H9 (cell line): ENCODE data around the gene PHLDB1. TPM values are rescaled to one million over a fixed set of nuclear protein-coding genes. Genes with fewer than 3 reads are reported as not detected.

Source experiments
- DNase-seq: peaks from one replicate; pipeline ENCODE4 v3.0.0-alpha.2; 2017
- H2AFZ ChIP-seq: one replicate; pipeline ENCODE4 v1.6.1; 2013; ENCODE audit warnings: mild to moderate bottlenecking, low read length, control low read depth, moderate library complexity
- H2AK5ac ChIP-seq: 2 replicates; pipeline ENCODE4 v1.6.1; 2013; ENCODE audit warnings: low read length, control low read depth, mixed read lengths; ENCODE audit not compliant: insufficient read length
- H2BK120ac ChIP-seq: one replicate; pipeline ENCODE4 v1.6.1; 2013; ENCODE audit warnings: low read depth, mild to moderate bottlenecking, low read length, control low read depth, inconsistent platforms; ENCODE audit not compliant: poor library complexity, severe bottlenecking
- H2BK12ac ChIP-seq: 2 replicates; pipeline ENCODE4 v1.6.1; 2013; ENCODE audit warnings: low read length, control low read depth, mixed read lengths, low read depth; ENCODE audit not compliant: insufficient read length
- H2BK15ac ChIP-seq: 2 replicates; pipeline ENCODE4 v1.6.1; 2013; ENCODE audit warnings: low read depth, low read length, control low read depth
- H2BK20ac ChIP-seq: one replicate; pipeline ENCODE4 v1.6.1; 2013; ENCODE audit warnings: low read depth, mild to moderate bottlenecking, low read length, control low read depth, inconsistent platforms; ENCODE audit not compliant: poor library complexity, severe bottlenecking
- H2BK5ac ChIP-seq: 2 replicates; pipeline ENCODE4 v1.6.1; 2013; ENCODE audit warnings: low read length, control low read depth, mixed read lengths; ENCODE audit not compliant: insufficient read length
- H3K14ac ChIP-seq: 2 replicates; pipeline ENCODE4 v1.6.1; 2013; ENCODE audit warnings: low read length, control low read depth; ENCODE audit not compliant: insufficient read depth
- H3K18ac ChIP-seq: 2 replicates; pipeline ENCODE4 v1.6.1; 2013; ENCODE audit warnings: low read depth, mild to moderate bottlenecking, mixed read lengths, low read length, control low read depth; ENCODE audit not compliant: insufficient read length
- H3K23ac ChIP-seq: 2 replicates; pipeline ENCODE4 v1.6.1; 2013; ENCODE audit warnings: low read length, control low read depth, mixed read lengths, low read depth; ENCODE audit not compliant: insufficient read length
- H3K23me2 ChIP-seq: 2 replicates; pipeline ENCODE4 v1.6.1; 2013; ENCODE audit warnings: low read depth, mild to moderate bottlenecking, mixed read lengths, low read length, control low read depth; ENCODE audit not compliant: insufficient read length, poor library complexity, severe bottlenecking
- H3K27ac ChIP-seq: 2 replicates; pipeline ENCODE4 v1.5.1; 2013; ENCODE audit warnings: low read length, control low read depth, mixed read lengths, low read depth; ENCODE audit not compliant: insufficient read length
- H3K27me3 ChIP-seq: 2 replicates; pipeline ENCODE4 v1.6.1; 2013; ENCODE audit warnings: low read length, control low read depth, inconsistent platforms; ENCODE audit not compliant: insufficient read depth
- H3K4ac ChIP-seq: 2 replicates; pipeline ENCODE4 v1.6.1; 2013; ENCODE audit warnings: low read depth, mild to moderate bottlenecking, control low read depth, inconsistent platforms, low read length, moderate library complexity
- H3K4me1 ChIP-seq: 2 replicates; pipeline ENCODE4 v1.6.1; 2013; ENCODE audit warnings: low read length, control low read depth, inconsistent platforms; ENCODE audit not compliant: insufficient read depth
- H3K4me2 ChIP-seq: 2 replicates; pipeline ENCODE4 v1.6.1; 2013; ENCODE audit warnings: low read length, control low read depth, mixed read lengths; ENCODE audit not compliant: insufficient read length, insufficient read depth
- H3K56ac ChIP-seq: 2 replicates; pipeline ENCODE4 v1.6.1; 2013; ENCODE audit warnings: low read depth, mild to moderate bottlenecking, mixed read lengths, low read length, control low read depth; ENCODE audit not compliant: insufficient read length
- H3K79me1 ChIP-seq: 2 replicates; pipeline ENCODE4 v1.6.1; 2013; ENCODE audit warnings: low read depth, mild to moderate bottlenecking, moderate library complexity, low read length, control low read depth, inconsistent platforms; ENCODE audit not compliant: insufficient read depth, poor library complexity, severe bottlenecking
- H3K79me2 ChIP-seq: 2 replicates; pipeline ENCODE4 v1.6.1; 2013; ENCODE audit warnings: low read length, control low read depth, inconsistent platforms; ENCODE audit not compliant: insufficient read depth
- H3K9ac ChIP-seq: 2 replicates; pipeline ENCODE4 v1.6.1; 2013; ENCODE audit warnings: low read length, control low read depth, mixed read lengths; ENCODE audit not compliant: insufficient read length; ENCODE audit errors: extremely low read depth
- H3K9me3 ChIP-seq: one replicate; pipeline ENCODE4 v1.6.1; 2013; ENCODE audit warnings: low read depth, low read length, inconsistent platforms; ENCODE audit not compliant: control insufficient read depth
- H3T11ph ChIP-seq: one replicate; pipeline ENCODE4 v1.6.1; 2013; ENCODE audit warnings: mild to moderate bottlenecking, low read length, control low read depth, inconsistent platforms
- H4K20me1 ChIP-seq: one replicate; pipeline ENCODE4 v1.6.1; 2013; ENCODE audit not compliant: control insufficient read depth, insufficient read length, insufficient read depth
- H4K5ac ChIP-seq: 2 replicates; pipeline ENCODE4 v1.6.1; 2013; ENCODE audit warnings: low read depth, mild to moderate bottlenecking, mixed read lengths, low read length, control low read depth; ENCODE audit not compliant: insufficient read length
- H4K8ac ChIP-seq: replicated peaks from 2 replicates; pipeline ENCODE4 v1.6.1; 2013; ENCODE audit warnings: low read length, control low read depth, mixed read lengths, low read depth; ENCODE audit not compliant: insufficient read length
- H4K91ac ChIP-seq: 2 replicates; pipeline ENCODE4 v1.6.1; 2013; ENCODE audit warnings: low read depth, mild to moderate bottlenecking, moderate library complexity, mixed read lengths, low read length, control low read depth; ENCODE audit not compliant: insufficient read length
- H3K27ac Mint-ChIP-seq, 3 experiments: 2 replicates in 2 of 3; 3 replicates in 1 of 3; pipeline ENCODE4 v1.8.0; 2020 to 2021; ENCODE audit warnings: mixed read lengths in 3 of 3, mild to moderate bottlenecking in 1 of 3, moderate library complexity in 1 of 3
- H3K27me3 Mint-ChIP-seq: 2 replicates; pipeline ENCODE4 v1.8.0; 2021; ENCODE audit warnings: low read depth, mild to moderate bottlenecking, moderate library complexity, mixed read lengths
- H3K36me3 Mint-ChIP-seq, 3 experiments: 2 replicates in 2 of 3; 3 replicates in 1 of 3; pipeline ENCODE4 v1.8.0; 2020 to 2021; ENCODE audit warnings: low read depth in 3 of 3, mixed read lengths in 3 of 3; ENCODE audit not compliant: insufficient read depth in 1 of 3
- H3K4me1 Mint-ChIP-seq, 2 experiments: 2 replicates each; pipeline ENCODE4 v1.8.0; 2020; ENCODE audit warnings: mixed read lengths in 2 of 2
- H3K4me3 Mint-ChIP-seq, 2 experiments: 2 replicates in 1 of 2; 3 replicates in 1 of 2; pipeline ENCODE4 v1.8.0; 2020 to 2021; ENCODE audit warnings: mild to moderate bottlenecking in 2 of 2, mixed read lengths in 2 of 2, moderate library complexity in 1 of 2
- H3K9me3 Mint-ChIP-seq, 2 experiments: 2 replicates in 1 of 2; 3 replicates in 1 of 2; pipeline ENCODE4 v1.8.0; 2020; ENCODE audit warnings: mild to moderate bottlenecking in 2 of 2, mixed read lengths in 2 of 2, moderate library complexity in 1 of 2
- WGBS: extraction: QIAGEN DNeasy Blood & Tissue Kit; methylation state at CpG from one replicate; pipeline ENCODE4 v1.1.7; 2013; ENCODE audit warnings: missing lambda C conversion rate, low lambda C conversion rate, mixed read lengths; ENCODE audit not compliant: insufficient read length; ENCODE audit errors: extremely low coverage; 5-methylcytosine and 5-hydroxymethylcytosine counted together
- total RNA-seq: library from RNA; stranded (reverse); gene quantifications from 2 replicates; pipeline ENCODE4 v1.2.1, GENCODE V29; 2021
- TF ChIP-seq, protein P1 (sequence below): fragments of 200-600 bp; sonication (generic); conservative IDR thresholded peaks from 3 replicates; pipeline ENCODE4 v1.8.0; 2021; ENCODE audit warnings: antibody characterized with exemption, mild to moderate bottlenecking

PHLDB1 gene
- total RNA-seq, 1 experiment from 2014 or later = 56.0 TPM

DNA sequence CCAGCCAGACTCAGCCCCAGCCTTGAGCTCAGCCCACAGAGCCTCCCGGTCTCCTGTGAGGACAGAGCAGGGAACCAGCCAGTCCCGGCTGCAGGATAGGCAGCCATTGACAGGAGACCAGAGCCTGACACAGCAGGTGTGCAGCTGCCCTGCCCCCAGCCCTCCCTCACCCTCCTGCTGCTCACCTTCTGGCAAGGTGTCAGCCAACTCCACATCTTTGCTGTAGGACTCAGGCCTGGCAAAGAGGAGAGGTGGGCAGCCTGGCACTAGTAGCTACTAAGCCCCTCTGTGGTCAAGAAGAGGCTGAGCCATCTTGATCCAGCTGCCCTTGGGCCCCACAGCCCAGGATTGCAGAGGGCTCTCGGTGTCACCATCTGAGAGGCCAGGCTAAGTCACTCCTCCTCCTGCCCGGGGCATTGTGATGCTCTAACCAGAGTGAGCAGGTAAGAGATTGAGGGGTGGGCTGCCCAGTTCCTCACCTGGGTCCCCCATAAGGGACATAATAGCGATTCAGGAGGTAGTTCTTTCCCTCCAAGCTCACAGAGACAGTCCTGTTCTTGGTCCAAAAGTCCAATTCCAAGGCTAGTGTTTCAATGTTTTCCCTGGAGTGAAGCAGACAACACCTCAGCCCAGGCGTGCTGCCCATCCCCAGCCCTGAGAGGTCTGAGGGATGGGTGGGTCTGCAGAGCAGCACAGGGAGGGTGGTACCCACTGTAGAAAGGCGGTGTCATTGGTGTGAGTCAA, 53.4 kb downstream of the PHLDB1 start:
- peaks cover 2 to 15% (median 13%) of the 10 kb centered on the region in 3 experiments; a peak in 5 of 7 replicates for H3K36me3 Mint-ChIP-seq
- no peak overlapping the region for H2BK15ac ChIP-seq
- H4K5ac ChIP-seq = no peak overlapping the region
- peaks cover 3% of the 10 kb centered on the region; the same call in 1 of the 2 replicates for H3K4me1 ChIP-seq
- H3K9me3 Mint-ChIP-seq = no peaks in the 10 kb centered on the region
- peaks cover 45 to 47% of the 10 kb centered on the region in 2 experiments for H3K4me1 Mint-ChIP-seq
- no peak overlapping the region for H3K4me3 Mint-ChIP-seq
- no peak overlapping the region for H4K8ac ChIP-seq
- no peaks in the 10 kb centered on the region for H4K20me1 ChIP-seq
- H3K4ac ChIP-seq = no peak overlapping the region
- H3T11ph ChIP-seq = no peak overlapping the region
- no peak overlapping the region for H3K4me2 ChIP-seq
- no peaks in the 10 kb centered on the region for H3K9me3 ChIP-seq
- no peaks in the 10 kb centered on the region for H3K79me1 ChIP-seq
- H2BK5ac ChIP-seq = no peak overlapping the region
- H2AFZ ChIP-seq = no peak overlapping the region
- H3K27ac ChIP-seq = no peak overlapping the region
- no peak overlapping the region for H3K18ac ChIP-seq
- no peaks in the 10 kb centered on the region for H3K23me2 ChIP-seq
- no peak overlapping the region for H2BK20ac ChIP-seq
- H3K27me3 Mint-ChIP-seq = peaks cover 2% of the 10 kb centered on the region; the same call in 1 of the 2 replicates
- no peaks in the 10 kb centered on the region for H3K79me2 ChIP-seq
- DNase-seq = peak; percentile 36
- no peak overlapping the region for H3K9ac ChIP-seq
- no CpG with 5 or more reads among the region's 7 CpGs for WGBS
- no peaks in the 10 kb centered on the region; the same call in 1 of the 2 replicates for H3K27me3 ChIP-seq
- H2AK5ac ChIP-seq = no peak overlapping the region
- no peak overlapping the region for H3K56ac ChIP-seq
- H4K91ac ChIP-seq = no peak overlapping the region
- H2BK12ac ChIP-seq = no peak overlapping the region
- H3K23ac ChIP-seq = no peak overlapping the region
- no peak overlapping the region for H2BK120ac ChIP-seq
- TF ChIP-seq, protein P1, sequence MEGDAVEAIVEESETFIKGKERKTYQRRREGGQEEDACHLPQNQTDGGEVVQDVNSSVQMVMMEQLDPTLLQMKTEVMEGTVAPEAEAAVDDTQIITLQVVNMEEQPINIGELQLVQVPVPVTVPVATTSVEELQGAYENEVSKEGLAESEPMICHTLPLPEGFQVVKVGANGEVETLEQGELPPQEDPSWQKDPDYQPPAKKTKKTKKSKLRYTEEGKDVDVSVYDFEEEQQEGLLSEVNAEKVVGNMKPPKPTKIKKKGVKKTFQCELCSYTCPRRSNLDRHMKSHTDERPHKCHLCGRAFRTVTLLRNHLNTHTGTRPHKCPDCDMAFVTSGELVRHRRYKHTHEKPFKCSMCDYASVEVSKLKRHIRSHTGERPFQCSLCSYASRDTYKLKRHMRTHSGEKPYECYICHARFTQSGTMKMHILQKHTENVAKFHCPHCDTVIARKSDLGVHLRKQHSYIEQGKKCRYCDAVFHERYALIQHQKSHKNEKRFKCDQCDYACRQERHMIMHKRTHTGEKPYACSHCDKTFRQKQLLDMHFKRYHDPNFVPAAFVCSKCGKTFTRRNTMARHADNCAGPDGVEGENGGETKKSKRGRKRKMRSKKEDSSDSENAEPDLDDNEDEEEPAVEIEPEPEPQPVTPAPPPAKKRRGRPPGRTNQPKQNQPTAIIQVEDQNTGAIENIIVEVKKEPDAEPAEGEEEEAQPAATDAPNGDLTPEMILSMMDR = no peak
- H3K27ac Mint-ChIP-seq = no peak overlapping the region
- no peak overlapping the region for H3K14ac ChIP-seq
